ENCODE data around the gene ZNF473.

ZNF473 gene

DNA sequence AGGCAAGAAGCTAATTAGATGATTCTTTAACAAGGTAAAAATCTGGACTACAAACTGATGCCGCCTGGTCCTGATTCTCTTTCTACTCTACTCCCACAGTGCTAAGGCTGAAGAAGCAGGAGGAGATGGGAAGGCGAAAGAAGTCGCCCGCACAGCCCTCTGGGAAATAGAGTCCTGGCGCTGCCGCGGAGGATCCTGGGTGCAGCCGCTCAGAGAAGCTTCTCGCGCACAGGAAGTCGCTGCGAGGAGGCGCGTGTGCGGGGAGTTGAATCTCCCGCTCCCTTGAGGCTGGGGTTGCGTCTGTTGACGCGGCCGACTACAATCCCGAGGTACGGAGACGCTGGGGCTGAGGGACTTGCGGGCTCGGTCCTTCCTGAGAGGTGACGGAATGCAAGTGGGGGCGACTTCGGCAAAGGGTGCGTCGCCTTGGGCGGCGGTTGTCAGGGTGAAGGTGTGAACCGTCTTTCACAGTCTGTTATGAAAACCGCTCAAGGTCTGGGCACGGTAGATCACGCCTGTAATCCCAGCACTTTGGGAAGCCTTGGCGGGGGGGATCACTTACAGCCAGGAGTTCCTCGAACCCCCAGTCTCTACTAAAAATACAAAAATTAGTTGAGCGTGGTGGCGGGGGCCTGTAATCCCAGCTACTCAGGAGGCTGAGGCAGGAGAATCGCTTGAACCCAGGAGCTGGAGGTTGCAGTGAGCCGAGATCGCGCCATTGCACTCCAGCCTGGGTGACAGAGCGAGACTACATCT, at the start of gene ZNF473:
Gene ZNF473, plus strand, starts transcription at position 212 of the 756 bp plus-strand sequence. CDS start 5,078 bp downstream, outside the sequence.
- peak; percentile 61 to 100 (median 91) for DNase-seq

DNA sequence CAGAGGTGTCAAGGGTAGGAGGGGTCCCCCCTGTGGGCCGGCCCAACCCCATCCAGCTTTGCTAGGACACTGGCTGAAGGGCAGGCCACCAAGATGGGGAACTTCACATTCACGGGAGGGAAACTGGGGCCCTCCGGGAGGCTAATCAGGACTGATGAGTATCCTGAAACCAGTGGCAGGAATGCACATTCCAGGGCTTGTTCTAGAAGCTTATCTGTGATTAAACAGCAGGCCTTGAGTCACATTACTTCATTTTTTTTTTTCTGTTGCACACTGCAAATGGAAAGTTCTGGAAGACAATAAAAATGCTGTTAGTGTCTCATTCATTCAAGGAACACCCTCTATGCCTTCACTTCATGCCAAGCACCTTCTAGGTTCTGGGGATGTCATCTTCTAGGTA, 49.3 kb upstream of the ZNF473 start:
- no peak for DNase-seq

DNA sequence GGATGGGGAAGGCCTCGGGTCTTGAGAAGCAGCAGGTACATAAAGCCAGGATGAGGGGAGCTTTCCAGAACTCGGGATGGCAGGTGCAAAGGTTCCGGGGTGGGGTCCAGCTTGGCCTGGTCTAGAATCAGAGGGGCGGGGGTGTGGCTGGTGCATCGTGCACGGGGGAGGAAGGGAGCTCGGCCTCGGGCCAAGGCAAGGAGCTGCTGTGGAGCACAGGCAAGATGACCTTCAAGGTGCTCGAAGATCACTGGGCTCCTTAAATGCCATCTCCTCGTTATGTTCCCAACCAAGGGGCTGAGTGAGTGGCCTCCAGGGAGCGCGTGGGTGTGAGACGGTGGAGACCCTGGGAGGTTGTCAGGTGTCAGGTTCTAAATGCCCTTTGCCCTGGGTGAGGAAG, 48.7 kb upstream of the ZNF473 start:
- no peak for DNase-seq

DNA sequence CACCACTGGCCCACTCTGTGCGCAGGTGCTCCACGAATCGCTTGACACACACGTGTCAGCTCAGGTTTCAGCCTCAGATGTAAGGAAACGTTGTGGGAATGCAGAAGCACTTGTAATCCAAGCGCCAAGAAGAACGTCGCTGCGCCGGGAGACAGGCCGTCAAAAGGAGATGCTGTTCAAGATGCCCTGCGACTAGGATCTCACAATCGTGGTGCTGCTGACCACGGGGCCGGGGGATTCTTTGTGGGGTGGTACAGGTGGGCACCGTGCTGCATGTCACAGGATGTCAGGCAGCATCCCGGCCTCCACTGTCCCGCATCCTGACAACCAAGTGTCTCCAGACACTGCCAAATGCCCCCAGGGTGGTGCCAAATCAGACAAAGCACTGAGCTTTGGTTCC, 47.9 kb upstream of the ZNF473 start:
- DNase-seq = no peak

DNA sequence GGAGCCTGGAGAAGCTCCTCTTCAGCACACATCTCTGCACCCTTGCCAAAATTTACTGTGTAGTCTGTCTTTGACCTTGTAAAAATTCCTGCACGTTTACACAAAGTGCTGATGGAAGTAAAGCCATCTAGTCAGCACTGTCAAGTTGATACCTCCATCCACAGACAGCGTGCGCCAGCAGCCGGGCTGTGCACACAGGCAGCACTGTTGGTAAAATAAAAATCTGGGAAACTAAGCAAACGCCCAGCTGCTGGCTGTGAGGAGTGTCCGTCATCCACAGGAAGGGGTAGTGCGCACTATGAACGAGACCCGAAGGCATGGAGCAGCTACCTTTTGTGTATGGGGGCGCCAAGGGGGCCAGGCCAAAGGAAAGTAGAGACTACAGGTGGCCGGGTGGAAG, 47.5 kb upstream of the ZNF473 start:
- no peak for DNase-seq

DNA sequence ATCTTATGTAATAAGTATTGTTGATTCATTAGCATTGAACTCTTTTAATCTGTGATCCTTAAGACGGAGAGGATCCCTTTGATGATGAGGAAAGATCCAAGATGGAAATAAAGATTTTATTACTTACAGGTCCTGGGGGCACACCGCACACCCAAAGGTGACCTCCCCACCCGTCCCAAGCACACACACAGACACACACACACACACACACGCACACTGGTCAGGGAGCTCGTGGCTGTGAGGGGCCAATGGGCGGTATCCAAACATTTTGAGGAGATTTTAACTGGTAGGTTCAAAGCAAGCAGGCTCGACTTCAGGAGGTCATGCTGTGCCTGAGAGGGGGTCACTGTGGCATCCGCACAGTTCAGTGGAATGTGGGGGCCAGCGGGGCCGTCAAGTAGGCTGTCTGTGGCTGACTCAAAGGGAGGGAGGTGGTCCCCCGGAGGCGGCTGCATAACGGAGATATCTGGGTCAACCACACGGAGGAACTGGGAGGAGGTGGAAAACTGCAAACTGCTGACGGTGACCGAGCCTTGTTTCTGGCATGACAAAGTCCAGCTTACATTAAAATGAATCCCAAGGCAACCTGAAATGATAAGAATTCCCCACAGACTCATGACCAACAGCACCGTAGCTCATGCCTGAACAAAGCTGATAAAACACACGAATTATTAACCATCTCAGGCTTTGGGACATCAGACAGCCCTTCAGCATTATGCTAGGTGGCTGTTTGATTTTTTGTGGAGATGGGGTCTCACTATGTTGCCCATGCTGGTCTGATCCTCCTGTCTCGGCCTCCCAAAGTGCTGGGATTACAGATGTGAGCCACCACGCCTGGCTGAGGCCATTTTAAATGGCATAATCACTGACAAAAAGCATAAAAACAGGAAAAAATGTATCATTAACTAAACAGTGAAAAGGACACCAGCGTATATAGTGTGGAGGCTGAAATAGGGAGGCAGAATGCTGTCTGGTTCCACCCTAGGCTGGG, 43.9 kb upstream of the ZNF473 start:
- DNase-seq = no peak

DNA sequence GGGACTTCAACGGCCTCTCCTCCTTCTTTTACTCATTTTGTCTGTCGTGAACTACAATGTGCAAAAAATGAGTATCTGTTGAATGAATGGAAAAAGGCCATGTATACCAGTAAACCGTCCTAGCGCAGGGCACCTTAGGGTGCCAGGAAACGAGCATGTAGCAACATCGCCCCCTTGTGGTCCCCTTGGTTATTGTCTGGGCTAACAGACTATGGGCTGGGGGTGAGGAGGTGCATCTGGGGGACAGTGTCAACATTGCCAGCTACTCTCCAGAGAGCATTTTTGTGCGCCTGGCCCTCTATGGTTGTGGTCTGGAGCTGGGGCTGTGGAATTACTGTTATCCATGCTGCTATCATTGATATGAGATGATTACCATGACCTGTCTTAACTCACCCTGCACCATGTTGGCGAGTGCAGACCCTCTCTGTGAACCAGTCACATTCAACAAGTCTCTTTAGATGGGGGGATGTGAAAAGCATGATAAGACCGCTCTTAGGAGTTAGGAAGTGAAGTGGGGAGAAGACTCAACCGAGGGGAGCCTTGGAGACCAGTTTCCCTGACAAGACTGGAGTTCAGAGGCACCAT, 42.1 kb upstream of the ZNF473 start:
- peak in 34 of 51 donors; percentile 3 to 69 (median 23) for DNase-seq

DNA sequence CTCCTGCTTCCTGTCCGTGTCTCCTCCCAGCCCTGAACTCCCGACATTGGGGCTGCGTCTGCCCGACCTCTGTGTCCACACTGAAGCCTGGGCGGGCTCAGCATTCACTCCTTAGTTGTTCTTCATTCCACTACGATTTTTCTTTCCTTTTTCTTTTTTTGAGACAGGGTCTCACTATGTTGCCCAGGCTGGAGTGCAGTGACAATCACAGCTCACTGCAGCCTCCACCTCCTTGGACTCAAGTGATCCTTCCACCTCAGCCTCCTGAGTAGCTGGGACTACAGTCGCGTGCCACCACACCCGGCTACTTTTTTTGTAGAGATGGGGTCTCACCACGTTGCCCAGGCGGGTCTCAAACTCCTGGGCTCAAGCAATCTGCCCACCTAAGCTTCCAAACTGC, 41.3 kb upstream of the ZNF473 start:
- no peak for DNase-seq

DNA sequence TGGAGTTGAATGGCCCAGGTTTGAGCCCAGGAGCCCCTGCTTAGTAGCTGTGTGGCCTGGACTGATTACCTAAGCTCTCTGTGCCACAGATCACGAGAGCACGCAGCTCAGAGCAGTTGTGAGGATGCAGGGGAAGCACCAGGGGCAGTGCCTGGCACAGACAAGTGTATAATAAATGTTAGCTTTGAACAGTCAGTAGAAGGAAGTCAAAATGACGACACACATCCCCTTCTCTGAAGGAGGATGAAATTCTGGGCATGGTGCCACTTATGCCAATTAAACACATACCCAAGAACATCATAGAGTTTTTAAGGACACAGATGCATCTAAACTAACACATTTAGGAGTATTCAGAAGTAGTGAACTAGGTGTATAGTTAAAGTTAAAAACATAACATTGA, 39.9 kb upstream of the ZNF473 start:
- peak in 1 of 51 donors; percentile 15 for DNase-seq

DNA sequence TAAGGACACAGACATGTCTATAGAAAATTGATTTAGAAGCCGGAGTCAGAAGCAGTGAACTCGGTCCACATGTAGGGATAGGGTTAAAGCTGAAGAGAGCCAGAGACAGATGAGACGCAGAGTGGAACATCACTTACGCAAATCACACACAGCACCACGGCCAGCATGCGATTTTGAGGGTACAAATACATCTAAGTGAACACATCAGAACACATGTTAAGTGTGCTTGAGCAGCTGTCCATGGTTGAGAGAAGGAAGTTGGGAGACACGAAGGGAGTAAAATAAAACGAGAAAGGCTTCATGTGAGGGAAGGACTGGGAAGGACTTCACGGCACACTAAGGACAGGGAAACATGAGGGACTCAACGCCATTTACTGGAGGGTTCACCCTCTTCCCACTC, 39.5 kb upstream of the ZNF473 start:
- DNase-seq = no peak

DNA sequence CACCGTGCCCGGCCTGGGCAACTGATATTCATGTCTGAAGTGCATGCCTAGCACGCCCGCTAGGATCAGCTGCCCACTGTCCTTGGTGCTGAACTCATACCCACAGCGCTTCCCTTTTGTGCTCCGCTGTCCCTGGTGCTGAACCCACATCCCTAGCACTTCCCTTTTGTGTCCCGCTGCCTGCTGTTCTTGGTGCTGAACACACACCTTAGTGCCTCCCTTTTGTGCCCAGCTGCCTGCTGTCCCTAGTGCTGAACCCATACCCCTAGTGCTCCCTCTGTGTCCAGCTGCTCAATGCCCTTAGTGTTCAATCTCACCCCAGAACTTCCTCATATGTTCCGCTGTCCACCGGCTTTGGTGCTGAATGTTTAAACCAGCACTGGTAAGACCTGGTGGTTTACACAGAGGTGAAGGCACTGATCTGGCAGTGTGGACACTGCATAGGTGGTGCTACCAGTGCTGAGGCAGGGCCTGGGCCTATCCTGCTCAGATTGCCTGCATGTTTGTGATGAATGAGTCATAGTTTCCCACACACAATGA, 38.6 kb upstream of the ZNF473 start:
- DNase-seq = peak in 43 of 51 donors; percentile 3 to 71 (median 42)

DNA sequence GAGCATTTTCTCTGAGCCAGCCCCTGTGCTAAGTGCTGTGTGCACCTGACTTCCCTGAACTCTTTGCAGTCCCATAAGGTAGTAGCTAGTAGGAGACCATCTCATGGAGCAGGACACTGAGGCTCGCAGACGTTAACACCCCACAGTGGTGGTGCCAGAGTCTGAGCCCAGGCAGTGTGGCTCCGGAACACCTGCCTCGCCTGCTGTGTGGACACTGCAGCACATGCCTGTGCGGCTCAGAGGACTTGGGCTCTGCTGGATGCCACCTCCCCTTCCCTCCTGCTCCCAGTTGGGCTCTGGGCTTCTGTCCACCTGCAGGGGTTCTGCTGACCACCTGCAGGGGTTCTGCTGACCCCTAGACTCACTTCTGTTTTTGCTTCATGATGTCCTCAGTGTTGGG, 37.8 kb upstream of the ZNF473 start:
- DNase-seq = no peak

DNA sequence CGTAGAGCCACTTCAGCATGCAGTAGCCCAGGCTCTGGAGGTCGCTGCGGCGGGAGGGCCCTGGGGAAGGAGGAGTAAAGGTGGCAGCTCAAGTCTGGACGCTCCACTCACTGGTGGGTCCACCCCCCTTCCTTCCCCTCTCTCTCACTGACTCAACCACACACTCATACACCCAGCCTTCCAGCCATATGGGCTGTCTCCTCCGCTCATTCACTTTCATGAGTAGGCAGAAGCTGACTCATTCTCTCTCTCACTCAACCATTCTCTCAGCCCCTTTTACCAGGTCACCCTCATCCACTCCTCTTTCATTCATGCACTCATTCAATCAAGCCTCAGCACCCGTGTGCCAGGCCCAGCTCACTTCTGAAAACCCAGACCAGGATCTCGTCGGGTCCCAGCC, 37.4 kb upstream of the ZNF473 start:
- peak in 2 of 51 donors; percentile 24 to 57 for DNase-seq

DNA sequence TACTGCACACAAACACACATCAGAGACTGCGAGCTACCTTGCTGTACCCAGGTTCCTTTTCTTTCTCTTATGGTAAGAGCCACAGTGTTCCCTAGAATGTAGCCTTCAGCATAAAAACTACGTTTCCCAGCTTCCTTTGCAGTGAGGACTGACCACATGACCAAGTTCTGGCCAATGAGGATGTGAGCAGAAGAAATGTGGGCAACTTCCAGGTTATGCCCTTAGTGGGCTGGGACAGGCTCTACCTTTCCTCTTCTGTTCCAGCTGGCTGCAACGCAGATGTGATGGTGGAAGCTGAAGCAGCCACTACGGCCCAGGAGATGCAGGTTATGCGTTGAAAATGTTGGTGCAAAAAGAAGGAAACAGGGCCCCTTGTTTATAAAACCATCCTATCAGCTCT, 28.1 kb upstream of the ZNF473 start:
- peak in 1 of 51 donors; percentile 4 for DNase-seq

DNA sequence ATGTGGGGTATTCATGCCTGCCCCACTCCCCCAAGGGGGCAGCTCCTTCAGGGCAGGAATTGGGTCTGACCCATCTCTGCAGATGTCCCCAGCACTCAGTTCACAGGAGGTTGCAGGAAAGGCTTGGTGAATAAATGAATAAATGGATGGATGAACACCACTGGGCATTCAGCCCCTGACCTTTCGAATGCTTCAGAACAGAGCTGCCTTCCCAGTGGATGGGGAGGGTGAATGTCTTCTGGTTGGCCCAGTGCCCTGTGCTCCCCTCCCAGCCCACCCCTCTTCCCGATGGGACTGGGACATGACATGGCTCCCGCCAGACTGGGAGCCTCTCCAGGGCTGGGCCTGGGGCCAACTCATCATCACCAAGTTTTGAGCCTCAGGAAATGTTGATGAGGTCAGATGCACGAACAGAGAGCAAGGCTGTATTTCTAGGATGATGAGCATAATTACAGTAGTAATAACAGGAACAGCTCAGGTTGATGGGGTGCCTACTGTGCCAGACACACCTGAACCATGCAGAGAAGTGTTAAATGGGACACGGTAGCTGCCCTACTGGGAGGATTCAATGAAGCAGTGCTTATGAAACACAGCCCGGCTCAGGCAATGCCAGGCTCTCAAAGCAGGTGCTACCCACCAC, 26.3 kb upstream of the ZNF473 start:
- DNase-seq = peak in 10 of 51 donors; percentile 4 to 41 (median 12)

DNA sequence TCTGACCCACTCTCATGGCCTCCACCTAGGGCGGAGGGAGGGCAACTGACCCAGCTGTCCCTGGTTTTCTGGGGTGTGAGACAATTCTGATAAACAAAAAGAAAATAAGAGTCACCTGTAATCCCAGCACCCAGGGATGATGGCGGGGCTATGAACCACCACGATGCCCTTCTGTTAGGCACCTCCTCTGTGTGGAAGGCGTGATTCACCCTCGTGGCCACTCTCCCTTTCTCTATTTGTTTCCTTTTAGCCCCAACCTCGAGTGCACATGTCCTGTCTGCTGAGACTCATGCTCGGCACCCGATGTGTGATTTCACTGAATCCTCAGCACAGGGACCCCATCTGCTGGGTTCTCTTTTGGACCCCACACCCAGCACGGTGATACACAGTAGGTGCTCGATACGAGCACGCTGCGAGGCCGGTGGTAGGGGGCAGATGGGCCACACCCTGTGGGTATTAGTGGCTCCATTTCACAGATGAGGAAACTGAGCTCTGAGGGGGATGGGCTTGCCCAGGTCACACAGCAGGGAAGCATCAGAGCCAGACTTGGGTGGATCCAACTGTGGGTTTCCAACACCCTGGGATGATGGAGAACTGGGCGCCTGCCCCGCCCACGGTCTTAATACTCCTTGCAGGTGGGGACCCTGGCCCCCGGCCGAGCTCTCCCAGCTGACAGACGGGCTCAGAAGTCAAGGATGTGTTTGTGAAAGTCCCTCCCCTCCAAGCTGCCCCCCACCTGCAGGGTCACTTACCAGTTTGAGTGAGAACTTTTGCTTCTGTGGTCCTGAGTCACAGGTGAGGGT, 25.6 kb upstream of the ZNF473 start:
- no peak for DNase-seq

DNA sequence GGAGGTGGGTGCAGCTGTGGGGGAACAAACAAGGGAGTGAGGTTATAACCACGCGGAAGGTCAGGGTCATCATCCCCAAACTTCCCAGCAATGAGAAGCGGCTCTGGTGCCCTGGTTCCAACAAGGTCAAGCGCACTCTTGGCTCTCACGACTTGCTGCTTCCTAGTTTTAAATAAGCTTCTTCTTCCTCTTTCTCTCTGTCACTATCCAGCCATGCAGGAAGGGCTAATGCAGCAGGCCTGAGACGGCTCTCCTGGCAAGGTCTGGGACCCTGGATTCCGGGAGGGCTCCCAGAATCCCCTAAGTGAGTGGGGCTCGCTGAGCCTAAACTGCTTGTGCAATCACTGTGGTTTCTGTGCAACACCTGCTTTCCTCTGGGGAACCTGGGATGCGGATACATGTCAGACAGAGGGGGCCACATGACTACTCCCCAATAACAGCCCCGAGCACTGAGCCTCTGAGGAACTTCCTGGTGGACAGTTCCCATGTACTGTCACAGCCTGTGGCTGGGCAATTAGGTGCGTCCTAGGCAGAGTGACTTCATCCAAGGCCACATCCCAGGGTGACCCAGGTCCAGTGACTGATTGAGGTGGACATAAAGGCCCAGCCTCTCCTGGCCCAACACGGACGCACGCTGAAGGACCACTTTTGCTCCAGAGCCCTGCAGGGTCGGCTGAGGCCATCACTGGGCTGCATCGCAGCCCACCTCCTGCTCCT, 24.8 kb upstream of the ZNF473 start:
- no peak for DNase-seq

DNA sequence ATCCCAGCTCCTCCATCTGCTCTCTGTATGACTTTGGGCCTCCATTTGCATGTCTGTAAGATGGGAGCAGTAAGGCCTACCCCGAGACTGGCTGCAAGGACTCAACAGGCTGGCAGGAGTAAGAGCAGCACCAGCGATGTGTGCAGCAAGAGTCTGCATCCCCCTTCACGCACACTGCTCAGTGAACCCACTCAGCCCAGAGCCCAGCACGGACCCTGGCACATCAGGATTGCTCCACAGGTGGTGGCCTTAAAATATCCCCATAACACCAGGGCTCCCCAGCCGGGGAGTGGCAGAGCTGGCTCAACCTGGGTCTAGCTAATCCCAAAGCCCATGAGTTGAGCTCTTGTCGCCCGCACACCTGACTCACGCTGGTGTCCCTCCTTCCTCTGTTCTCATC, 24.0 kb upstream of the ZNF473 start:
- no peak for DNase-seq

DNA sequence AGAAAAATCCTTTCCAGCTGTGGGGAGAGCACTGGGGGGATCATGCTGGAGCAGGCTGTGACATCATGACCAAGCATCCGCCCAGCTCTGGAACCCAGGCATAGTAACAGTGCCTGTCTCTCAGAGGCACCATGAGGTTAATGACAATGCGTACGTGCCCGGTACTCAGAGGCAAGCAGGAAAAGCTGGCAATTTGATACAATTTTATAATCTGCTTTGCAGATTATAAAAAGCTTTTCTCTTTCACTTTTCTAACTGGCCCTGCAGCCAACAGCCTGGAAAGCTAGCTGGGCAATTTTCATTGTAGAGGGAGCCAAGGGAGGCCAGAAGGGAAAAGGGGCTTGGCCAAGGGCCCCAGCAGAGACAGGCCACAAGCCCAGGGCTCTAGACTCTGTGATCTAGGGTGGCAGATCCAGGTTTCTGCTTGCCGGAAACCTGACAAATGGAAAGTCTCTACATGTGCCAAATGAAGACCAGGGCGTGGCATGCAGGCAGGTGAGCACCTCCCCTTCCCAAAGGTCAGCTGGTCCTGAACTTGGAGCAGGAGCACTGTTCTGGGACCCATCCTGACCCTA, 23.3 kb upstream of the ZNF473 start:
- peak in 3 of 51 donors; percentile 7 to 14 (median 7) for DNase-seq
